HG02981 (cell line): ENCODE data around the gene GABBR2.

Source experiments
- ATAC-seq: cut with Tn5 transposase; IDR thresholded peaks from one replicate; pipeline ENCODE4 v1.9.1; 2021; ENCODE audit warnings: mild to moderate bottlenecking, moderate library complexity; ENCODE audit not compliant: unreplicated experiment

GABBR2 gene

DNA sequence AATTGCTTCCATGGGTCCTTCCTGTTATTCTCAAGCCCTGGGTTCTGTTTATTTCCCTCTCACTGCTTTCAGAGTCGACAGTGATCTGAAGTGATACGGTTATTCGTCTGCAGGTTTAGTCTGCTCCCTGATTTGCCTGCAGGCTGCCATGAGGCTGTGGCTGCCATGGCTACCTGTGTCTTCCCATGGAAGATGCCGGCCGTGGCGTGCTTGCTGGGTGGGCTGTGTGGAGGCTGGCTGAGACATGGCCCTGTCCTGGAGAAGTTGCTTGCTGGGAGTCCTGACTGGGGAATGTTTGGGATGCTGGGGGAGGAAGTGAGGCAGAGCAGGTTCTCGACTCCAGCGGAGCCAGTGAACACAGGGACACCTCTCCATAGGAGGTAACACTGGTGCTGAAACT, 349.2 kb downstream of the GABBR2 start:
- ATAC-seq, result no peak

DNA sequence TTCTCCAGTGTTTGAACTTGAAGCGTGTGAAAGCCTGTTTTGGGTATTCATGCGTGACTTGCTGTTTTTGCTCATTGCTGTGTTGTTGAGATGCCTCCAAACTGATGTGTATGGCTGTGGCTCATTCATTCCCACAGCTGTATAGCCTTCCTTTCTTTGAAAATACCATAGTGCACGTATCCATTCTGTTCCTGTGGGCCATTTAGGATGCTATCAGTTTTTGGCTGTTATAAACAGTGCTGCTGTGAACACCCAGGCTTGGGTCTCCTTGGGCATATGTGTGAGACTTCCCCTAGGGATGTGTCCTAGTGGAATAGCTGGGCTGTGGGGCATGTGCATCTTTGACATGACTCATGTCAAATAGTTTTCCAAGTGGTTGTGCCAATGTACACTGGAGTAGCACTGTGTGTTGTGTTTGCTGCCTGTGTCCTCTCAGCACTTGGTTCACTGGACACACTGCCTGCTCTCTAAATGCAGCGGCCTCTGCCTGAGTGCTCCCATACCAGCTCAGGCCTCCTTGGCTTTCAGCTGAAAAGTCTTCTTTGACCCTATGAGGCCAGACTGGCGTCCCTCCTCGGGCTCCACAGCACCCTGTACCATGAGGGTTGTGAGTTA, 350.7 kb downstream of the GABBR2 start:
- no peak for ATAC-seq

DNA sequence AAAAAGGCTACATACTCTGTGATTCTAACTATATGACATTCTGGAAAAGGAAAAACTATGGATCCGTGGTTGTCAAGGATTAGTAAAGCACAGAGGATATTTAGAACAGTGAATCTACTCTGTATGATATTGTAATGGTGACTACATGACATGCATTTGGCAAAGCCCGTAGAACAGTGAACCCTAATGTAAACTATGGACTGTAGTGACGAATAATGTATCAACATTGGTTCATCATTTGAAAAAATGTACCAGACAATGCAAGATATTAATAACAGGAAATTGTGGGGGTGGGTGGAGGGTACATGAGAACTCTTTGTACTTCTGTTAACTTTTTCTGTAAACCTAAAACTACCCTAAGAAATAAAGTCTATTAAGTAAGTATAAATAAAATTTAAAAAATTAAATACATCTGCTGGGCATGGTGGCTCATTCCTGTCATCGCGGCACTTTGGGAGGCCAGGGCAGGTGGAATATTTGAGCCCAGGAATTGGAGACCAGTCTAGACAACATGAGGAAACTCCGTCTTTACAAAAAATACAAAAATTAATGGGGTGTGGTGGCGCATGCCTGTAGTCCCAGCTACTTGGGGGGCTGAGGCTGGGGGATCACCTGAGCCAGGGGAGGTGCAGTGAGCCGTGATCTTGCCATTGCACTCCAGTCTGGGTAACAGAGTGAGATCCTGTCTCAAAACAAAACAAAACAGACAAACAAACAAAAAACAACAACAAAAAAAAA, 351.6 kb downstream of the GABBR2 start:
- ATAC-seq, result no peak

DNA sequence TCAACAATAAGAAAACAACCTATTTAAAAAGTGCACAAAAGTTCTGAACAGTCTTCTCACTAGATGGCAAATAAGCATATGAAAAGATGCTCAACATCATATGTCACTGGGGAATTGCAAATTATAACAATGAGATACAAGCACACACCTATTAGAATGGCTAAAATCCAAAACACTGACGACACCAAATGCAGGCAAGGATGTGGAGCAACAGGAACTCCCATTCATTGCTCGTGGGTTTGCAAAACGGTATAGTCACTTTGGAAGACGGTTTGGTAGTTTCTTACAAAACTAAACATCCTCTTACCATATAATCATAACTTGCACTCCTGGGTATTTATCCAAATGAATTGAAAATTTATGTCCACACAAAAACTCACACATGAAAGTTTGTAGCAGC, 352.4 kb downstream of the GABBR2 start:
- no peak for ATAC-seq

DNA sequence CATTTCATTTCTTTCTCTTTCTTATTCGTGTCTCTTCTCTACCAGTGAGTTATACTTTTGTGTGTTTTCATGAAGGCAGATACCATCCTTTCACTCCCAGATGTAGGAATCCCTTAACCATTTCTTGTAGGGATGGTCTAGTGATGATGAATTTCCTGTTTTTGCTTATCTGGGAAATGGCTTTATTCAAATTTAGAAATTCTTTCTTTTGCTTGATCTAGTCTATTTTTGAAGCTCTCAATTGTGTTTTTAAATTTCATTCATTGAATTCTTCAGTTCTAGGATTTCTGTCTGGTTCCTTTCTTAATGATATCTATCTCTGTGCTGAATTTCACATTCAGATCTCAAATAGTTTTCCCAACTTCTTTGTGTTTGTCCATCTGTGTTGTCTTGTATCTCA, 357.4 kb downstream of the GABBR2 start:
- ATAC-seq, result no peak

DNA sequence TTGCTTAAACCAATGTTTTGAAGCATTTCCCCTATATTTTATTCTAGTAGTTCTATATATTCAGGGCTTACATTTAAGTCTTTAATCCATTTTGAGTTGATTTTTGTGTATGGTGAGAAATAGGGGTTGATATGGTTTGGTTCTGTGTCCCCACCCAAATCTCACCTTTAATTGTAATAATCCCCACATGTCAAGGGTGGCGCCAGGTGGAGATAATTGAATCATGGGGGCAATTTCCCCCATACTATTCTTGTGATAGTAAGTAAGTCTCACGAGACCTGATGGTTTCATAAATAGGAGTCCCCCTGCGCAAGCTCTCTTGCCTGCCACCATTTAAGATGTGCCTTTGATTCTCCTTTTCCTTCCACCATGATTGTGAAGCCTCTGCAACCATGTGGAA, 361.1 kb downstream of the GABBR2 start:
- ATAC-seq, result no peak

DNA sequence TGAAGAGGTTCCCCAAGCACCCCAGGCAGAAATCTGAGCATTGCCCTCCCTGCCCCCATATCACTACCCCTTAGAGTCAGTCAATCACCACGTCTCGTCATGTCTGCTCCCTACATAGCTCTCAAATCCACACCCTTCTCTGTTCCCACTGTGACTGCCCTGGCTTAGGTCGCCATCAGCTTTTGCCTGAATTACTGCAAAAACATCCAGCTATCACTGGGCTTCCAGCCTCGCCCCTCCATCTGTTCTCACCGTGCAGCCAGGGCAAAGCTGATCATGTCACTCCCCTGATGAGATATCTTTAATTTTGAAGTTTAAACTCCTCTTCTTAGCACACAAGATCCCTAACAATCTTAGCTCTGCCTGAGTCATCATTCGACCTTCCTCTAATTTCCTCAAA, 363.7 kb downstream of the GABBR2 start:
- ATAC-seq, result no peak

DNA sequence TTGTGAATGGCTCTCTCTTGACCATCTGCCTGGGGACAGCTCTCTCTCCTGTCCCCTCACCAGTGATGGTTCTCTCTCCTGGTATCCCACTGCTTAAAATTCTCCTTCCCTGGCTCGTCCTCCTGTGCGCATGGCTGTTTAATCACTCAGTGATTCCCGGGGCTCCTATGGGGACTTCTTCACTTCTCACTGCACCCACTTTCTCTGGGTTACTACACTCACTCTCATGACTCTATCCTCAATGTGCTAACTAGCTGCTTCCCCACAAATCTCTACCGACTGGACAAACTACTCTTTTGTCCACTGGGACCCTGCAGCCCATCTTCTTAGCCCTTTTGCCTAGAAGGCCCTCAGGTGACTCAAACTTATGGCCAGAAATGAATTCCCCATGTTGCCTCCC, 364.2 kb downstream of the GABBR2 start:
- no peak for ATAC-seq

DNA sequence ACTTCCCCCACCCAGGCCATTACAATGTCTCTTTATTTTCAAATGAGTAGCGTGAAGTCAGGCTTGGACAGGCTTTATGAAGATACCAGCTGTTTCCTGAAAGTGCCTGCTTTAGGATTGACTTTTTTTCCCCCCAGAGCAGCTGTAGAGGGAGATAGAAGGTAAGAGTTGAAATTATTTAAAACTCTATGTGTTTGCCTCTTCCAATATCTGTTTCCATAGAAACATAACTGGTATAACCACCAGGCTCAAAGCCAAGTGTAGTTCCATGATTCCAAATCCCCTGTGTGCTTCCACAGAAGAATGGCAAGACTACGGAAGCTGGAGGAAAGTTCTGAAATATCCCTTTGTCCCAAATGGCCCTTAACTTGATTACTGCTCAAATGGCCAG, 365.9 kb downstream of the GABBR2 start:
- no peak for ATAC-seq

DNA sequence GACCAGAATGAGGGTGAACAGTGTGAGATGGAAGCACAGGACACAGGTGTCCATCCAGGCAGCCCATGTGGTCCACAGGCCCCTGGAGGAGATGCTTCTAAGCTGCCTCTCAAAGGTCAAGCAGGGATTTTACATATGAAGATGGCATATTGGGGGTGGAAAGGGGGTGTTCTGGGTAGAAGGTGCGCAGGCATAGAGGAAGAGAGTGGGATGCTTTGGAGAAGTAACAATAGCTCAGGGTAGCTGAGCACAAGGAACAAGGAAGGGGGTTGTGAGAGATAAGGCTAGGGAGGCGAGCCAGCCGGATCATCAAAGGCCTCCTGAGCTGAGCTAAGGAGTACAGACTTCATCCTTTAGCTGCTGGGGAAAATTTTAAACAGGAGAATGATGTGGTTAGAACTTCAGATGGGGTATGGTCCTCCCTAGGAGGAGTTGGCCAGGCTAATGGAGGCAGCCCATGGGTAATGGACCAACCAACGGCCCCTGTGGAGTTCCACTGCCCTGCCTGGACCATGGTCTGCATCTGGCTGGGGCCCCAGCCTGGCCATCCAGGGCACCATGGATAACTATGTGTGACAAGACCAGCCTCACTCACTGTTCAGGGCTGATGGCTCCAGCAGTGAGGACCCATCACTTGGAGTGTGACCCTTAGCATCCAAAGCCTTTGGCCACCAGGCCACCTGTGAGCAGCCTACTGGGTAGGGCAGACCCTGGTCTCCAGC, 366.5 kb downstream of the GABBR2 start:
- ATAC-seq, result no peak

DNA sequence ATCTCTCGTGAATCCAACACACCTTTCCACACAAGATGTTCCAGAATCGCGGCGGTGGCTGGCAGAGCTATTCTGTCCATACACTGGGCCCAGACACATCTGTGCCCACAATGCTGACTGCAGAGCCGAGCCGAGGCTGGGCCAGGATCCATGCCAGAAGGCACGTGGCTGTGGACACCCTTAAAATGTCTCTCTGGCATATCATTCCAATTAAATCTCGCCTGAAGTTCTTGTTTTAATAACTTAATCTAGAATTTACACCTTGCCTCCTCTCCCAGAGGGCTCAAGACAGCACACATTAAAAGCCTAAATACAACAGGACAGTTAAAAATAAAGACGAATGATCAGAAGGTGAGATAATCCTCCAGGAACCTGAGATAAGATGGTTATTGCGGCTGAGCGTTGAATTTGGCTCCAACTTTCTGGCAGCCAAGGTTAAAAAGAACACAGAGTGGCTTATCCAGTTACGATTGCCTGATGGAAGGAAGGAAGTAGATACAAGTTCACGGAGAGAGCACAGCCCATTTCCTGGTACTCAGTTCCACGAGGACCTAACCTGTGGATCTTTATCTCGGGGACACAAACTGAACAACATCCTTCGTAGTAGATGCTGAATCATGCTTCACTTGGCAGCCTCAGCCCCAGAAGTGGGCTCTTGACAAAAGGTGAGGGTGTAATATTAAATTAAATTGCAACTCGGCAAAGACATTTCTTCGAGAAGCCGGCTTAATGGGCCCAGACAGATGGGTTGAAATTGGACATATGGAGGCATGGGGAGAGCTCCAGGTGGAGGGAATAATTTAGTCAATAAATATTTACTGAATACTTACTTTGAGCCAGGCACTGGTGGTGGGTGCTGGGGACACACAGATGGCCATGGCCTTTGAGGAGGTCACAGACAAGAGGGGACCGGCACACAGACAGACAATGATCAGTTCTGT, 367.3 kb downstream of the GABBR2 start:
- no peak for ATAC-seq

DNA sequence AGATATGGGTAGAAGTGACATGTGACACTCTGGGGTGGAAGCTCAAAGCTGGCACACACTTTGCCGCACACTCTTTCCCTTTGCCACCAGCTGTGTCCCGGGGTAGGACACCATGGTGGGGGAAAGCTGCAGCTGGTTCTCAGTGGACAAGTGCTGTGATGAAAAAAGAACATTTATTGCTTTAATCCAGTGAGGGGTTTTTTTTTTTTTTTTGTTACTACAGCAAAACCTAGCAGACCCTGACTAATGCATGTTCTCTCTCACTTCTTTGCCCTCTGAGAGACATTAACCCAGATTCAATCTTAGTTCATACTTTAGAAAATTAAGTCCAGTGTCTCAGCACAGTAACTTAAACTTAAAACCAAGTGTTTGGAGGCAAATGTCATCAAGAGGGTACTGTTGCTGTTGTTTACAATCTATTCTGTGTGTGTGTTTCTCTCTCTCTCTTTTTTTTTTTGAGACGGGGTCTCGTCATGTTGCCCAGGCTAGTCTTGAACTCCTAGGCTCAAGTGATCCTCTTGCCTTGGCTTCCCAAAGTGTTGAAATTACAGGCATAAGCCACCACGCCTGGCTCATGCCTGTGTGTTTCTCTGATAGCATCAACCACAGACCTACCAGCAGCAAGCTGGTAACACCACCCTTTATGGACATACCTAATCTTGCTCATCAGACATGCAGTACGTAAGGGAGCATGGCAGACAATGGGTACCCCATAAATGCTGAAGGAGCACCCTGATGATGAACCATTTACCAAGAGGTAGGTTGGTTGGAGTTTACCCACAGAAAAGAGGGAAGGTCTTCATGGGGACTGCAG, 368.5 kb downstream of the GABBR2 start:
- no peak for ATAC-seq

DNA sequence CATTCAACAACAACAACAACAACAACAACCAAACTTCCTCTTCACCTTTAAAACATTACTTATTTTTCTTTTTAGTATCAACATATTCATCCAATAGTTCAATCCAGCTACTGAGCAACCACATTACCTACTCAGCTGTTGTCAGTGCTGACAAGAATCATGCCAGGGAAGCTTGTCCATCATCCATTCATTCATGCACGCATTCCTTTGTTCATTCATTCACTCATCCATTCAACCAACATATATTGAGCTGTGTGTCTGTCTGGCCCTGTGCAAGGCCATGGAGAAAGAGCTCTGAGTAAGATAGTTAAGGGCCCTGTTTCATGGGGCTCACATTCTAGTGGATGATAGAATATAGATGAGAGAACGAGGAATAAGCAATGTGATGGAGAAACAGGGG, 373.1 kb downstream of the GABBR2 start:
- ATAC-seq, result no peak

DNA sequence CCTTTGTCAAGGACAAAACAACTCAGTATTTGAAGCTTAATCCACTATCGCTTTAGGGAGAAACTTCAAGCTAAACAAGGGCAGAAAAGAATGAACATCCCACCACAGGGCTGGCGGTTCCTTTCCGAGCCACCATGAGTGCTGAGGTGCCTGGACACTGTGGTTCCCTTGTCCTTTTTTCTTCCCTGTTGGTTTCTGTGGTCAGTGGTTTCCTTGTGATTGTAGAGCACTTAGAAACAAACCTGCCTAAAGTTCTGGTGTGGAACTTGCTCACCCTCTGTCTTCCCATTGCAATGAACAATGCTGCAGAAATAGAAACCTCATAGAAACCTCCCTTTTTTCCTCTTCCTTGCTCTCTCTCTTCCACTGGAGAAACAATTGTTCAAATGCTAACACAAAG, 373.9 kb downstream of the GABBR2 start:
- no peak for ATAC-seq

DNA sequence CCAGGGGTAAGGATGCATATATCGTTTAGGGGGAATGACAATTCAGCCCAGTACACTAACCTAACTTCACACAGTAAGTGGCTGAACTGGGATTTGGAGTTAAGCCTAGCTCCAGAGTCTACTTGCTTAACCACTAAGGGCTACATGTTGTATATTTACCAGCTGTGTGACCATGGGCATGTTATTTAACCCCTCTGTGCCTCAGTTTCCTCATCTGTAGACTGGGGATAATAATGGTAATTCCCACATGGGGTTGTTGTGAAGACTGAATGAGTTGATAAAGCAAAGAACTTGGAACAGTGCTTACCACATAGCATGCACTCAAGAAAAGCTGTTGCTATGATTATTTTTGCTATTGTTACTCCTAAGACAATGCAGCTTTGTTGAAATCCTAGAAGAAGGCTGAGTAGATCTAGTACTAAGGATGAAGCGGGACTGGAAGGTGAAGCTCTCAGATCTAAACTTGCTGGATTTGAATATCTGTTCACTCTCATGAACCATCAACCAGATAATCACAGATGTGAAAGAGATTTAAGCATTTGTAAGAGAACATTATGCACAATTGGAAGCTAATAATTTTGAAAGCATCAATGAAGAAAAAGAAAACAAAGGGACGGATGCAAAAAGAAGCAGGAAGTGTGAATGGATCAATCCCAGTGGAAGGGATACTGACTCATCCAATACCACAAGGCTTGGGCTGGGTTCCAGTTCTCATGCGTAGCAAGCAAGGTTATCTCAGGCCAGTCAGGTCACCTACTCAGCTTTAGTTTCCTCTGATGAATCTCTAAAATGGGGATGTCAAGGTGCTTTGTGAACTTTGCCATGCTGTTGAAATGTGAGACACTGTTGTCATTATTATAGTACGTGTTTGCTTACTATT, 374.8 kb downstream of the GABBR2 start:
- ATAC-seq, result no peak

DNA sequence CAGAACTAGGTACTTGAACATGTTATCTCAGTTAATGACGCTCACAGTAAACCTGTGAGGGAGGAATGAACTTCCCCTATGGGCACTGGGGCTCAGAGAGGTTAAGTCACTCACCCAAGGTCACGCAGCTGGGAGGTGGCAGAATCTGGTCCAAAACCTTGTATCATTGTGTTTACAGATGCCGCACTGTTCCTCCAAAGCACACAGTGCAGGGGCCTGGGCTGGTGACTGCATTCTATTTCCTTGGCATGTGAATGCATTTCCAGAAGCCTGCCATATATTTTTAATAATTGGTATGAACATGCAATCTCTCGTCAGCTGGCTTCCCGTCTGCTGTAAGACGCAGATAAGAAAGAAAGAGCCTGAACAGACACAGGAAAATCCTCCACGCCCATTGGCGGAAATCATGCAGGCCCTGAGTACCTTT, 376.3 kb downstream of the GABBR2 start:
- no peak for ATAC-seq

DNA sequence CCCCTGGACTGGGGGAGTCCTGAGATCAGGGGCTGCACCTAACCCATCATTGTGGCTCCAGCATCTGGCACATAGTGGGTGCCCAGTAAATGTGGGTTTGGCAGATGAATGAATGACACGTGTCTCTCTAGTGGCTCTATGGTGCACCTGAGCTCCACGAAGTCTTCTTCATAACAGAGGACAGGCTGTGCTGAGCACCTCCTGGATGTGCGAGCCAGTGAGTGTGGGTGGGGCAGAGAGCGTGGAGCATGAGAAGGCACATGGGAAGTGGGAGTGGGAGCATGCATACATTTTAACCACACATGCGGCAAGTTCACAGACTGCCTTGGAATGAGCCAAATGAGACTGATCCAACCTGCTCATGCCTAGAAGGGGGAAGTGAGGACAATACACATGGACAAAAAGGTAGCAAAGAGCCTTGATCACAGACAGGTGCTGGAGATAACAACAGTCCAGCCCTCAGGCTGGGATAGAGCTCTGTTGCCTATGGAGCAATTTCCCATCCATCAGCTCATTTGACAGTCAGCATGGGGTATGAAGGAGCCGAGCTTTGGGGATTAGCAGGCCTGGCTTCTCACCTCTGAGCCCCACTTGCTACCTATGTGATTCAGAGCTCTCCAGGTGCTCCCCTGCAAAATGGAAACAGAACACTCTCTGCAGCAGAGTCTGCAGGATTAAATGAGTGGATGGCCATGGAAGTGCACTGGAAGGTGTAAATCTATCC, 377.0 kb downstream of the GABBR2 start:
- no peak for ATAC-seq

DNA sequence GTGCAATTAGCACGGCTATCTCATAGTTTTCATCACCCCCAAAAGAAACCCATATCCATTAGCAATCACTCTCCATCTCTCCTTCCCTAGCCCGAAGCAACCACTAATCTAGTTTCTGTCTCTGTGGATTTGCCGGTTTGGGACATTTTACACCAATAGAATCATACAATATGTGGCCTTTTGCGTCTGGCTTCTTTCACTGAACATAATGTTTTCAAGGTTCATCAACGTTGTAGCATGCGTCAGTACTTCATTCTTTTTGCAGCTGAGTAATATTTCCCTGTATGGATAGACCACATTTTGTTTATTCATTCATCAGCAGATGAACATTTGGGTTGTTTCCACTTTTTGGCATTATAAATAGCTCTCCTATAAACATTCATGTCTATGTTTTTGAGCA, 377.9 kb downstream of the GABBR2 start:
- ATAC-seq, result no peak

DNA sequence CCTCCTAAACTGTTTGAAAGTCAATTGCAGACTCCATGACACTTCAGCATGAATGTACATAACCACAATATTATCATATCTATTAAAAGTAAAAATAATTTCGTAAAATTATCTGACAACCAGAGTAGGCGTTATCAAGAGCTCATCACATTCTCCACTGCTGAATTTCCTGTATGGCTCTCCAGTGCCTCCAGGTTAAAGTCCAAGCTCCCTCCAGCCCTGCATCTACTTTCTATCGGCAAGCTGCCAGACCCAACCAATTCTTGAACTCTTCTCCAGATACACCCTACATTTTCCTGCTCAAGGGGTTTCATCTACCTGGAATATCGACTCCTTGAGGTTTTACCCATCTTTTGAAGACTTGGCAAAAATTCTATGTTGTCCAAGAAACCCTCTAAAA, 378.8 kb downstream of the GABBR2 start:
- no peak for ATAC-seq
